CD4-positive, alpha-beta T cell treated with Interleukin-15 for 4 hours (primary cell): Measurements from ENCODE around the gene HEXIM2.
"Not testable (repeated sequence)": the region's sequence is repeated elsewhere in the genome, so short reads cannot be mapped to it uniquely, and the experiment has no call there.

Source experiments
- DNase-seq: peaks from one replicate; pipeline ENCODE4 v3.0.0-alpha.2; 2020; ENCODE audit warnings: low spot score

The HEXIM2 gene

GRCh38 chr17:45170280-45170930 is 8.7 kb downstream of the HEXIM2 start:
- DNase-seq, result no peak

DNA sequence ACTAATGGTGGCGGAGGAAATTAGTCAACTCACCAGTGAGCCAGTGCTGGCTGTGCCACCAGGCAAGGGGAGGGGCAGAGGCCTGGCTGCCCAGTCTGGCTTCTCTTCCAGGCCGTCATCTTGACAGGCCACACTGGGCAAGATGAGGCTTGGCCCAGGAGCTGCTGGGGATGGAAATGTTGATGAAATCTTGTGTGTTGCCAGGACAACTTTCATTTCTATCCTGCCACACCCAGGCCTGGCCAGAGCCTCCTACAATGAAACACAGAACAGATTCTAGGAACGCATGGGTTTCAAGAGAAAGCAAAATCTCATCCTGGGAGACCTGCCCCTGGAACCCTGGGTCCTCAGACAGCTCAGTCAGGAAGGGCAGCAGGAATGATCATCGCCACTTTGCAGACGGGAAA is 9.3 kb downstream of the HEXIM2 start:
- no peak for DNase-seq

DNA sequence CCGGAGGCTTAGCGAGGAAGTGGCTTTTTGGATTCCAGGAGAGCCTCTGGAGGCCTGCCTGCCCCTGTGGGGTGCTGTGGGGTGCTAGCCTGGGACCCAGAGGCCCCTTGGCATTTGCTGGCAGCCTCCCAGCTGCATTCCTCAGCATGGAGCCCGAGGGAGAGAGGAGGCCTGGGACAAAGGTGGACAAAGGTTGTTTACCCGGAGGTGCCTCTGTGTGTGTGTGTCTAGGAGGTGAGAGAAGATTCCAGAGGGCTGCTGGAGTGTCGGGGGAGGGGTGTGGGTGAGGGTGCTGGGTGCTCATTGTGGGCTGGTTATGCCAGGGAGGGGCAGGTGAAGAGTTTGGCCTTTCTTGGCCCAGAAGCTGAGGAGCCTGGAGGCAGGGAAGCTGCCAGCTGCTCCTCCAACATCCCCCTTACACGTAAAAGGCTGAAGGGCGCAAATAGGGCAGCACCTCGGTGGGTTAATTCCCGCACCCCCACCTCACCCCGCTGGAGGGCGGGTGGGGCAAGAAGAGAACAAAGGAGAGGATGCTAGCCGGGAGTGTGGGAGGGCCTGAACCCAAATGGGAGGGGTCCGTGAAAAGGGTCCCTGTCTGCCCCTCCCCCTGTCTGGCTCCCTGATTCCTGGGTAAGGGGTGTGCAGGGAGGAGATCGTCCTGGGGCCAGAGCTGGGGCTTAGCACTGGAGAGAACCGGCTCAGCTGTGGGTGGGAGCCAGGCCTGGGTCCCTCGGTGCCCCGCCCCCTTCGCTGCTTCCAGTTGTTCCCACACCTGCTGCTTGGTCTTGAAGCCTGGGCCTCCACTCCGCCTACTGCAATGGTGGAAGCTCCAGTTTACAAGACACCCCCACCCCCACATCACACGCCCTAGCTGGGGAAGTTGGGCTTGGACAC is 9.9 kb downstream of the HEXIM2 start:
- DNase-seq, result no peak

DNA sequence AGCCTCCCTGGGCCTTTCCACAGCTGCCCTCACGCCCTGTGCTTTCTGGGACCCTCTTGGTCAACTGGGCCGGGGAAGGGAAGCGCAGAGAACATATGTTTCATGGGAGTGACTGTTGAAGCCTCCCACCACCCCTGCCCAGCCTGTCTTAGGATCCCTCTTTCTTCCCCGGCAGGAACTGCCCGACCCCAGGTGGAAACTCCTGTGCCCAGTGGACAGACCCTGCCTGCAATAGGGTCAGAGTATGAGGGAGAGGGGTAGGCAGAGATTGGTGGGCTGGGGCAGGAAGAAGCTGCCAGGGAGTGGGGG is 10.5 kb downstream of the HEXIM2 start:
- DNase-seq, result no peak

DNA sequence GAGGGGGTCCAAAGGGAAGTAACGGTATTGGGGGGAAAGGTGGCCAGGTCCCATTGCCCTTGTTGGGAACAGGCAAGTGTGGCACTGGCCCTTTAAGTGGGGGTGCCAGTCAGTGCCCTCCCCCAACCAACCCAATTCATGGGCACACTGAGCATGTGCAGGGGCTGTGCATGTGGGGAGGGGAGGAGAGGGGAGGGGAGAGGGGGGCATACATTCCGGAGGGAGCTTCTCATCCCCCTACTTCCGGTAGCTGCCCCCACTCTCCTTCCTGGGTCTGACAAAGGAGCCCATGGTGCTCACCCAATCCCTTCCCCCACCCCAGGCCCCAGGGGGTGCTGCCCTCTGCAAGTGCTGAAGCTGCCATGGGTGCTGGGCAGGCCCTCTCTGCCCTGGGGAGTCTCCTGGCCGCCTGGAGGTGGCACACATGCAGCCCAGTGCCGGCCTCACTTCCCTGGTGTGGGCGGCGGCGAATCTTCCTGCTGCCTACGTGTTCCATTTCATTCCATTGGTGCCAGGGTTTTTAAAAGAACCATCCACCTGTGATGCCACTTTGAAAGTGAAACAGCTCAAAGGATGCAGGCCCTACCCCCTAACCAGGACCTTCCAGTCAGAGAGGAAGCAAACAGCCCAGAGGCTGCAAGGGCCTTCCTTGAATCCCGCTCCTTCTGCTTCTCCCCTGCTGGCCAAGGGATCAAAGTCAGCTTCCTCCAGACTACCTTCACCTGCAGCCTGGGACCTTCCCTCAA is 11.0 kb downstream of the HEXIM2 start:
- peak; percentile 51 for DNase-seq

GRCh38 chr17:45175759-45176115 is 14.1 kb downstream of the HEXIM2 start:
- no peak for DNase-seq

- DNase-seq, result no peak
These were observed 15.9 kb downstream of the HEXIM2 start for GRCh38 chr17:45177563-45177962.

DNA sequence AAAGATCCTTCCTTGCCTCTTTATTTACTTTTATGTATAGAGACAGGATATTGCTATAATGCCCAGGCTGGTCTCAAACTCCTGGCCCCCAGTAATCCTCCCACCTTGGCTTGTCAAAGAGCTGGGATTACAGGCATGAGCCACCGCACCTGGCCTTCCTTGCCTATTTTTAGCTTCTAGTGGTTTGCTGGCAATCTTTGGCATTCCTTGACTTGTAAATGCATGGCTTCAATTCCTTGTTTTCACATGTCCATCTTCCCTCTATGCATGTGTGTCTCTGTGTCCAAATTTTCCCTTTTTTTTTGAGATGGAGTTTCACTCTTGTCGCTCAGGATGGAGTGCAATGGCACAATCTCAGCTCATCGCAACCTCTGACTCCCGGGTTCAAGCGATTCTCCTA is 22.5 kb downstream of the HEXIM2 start:
- DNase-seq, result no peak

DNA sequence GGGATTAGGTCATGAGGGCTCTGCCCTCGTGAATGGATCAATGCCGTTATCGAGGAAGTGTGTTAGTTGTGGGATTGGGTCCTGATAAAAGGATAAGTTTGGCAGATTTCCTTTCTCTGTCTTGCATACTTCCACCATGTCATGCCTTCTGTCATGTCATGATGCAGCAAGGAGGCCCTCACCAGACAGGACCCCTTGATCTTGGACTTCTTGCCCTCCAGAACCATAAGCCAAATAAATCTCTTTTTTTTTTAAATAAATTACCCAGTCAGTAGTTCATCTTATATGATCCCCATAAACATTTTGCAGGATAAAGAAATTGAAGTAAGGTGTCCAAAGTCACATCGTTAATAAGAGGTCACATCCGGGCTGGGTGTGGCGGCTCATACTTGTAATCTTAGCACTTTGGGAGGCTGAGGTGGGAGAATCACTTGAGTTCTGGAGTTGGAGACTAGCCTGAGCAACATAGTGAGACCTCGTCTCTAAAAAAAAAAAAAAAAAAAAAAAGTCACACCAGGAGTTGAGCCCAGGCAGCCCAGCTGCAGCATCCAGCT is 25.2 kb downstream of the HEXIM2 start:
- DNase-seq, result no peak

GRCh38 chr17:45189009-45189408 is 27.3 kb downstream of the HEXIM2 start:
- no peak for DNase-seq

DNA sequence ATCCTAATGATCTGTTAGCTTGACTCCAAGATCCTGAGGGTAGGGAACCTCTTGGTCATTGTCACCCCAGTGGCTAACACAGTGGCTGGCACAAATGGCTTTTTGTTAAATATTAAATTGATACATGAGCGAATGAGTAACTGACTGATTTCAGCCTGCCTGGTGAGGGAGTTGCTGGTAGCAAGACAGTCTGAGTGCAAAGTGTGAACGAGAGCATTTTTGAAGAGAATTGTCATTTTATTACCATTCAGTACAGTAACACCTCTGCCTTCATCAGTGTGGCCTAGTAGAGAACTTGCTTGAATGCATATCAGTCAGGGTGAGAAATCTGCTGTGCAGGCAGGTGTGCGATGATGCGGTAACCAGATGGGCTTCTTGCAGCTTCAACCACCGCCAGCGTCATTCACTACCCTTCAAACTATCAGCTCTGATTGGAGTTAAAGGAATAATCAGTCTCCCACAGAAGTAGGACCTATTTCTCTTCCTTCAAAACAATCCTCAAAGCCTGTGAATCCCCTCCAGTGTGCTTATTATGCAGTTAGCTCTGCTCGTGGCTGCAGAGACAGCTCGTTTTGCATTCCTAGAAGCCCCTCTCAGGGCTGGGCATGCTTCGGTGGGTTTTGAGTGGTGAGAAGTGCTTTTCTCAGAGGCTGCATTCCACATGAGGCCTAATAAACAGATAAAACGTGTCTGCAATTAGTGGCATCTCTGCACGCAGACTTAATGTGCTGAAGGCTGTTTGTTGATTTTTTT is 29.0 kb downstream of the HEXIM2 start:
- no peak for DNase-seq

- DNase-seq, result no peak
These were observed 33.7 kb downstream of the HEXIM2 start for GRCh38 chr17:45195424-45195823.

GRCh38 chr17:45197108-45197507 is 35.4 kb downstream of the HEXIM2 start:
- no peak for DNase-seq

DNA sequence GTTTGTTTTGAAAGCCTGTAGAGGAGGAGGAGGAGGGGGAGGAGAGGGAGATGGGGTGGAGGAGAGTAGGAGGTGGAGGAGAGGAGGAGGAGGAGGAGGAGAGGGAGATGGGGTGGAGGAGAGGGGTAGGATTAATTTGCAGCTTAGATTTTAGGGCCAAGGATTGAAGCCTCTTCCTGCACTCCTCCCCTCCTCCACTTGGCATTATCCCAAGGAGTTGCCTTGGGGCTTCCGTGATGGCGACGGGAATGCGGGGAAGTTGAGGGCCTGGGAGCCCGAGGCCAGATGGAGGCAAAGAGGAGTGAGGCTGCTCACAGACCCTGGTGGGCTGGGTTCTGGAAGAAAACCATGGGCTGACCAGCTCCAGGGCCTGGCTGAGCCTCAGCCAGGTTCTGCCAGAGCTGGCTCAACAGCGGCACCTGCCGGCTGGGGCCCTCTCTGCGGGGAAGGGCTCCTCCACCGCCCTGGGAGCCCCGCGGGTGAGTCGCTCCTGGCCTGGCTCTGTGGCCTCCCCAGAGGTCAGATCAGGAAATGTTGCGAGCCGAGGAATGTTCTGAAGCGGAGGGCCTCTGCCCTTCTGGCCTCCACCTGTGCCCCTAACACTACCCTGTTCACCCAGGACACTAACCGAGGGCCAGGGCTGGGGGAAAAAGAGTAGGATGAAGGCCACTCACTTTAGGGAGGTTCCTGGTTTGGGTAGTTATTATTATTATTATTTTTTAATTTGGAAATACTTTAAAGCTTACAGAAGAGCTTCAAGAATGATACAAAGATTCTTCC is 36.1 kb downstream of the HEXIM2 start:
- DNase-seq, result peak; percentile 86

- DNase-seq, result no peak
These were observed 39.0 kb downstream of the HEXIM2 start for GRCh38 chr17:45200701-45201100.

GRCh38 chr17:45201457-45201856 is 39.8 kb downstream of the HEXIM2 start:
- no peak for DNase-seq

DNA sequence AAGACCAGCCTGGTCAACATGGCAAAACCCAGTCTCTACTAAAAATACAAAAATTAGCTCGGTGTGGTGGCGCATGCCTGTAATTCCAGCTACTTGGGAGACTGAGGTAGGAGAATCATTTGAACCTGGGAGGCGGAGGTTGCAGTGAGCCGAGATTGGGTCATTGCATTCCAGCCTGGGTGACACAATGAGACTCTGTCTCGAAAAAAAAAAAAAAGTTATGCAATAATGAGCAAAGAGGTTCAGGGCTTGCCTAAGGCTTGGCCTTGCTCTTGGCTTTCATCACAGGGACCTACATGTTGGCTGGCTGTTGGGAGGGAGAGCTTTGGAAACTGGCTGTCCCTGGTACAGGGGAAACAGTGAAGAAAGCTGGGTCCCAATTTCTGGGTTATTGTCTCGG is 40.2 kb downstream of the HEXIM2 start:
- not testable (repeated sequence) for DNase-seq

DNA sequence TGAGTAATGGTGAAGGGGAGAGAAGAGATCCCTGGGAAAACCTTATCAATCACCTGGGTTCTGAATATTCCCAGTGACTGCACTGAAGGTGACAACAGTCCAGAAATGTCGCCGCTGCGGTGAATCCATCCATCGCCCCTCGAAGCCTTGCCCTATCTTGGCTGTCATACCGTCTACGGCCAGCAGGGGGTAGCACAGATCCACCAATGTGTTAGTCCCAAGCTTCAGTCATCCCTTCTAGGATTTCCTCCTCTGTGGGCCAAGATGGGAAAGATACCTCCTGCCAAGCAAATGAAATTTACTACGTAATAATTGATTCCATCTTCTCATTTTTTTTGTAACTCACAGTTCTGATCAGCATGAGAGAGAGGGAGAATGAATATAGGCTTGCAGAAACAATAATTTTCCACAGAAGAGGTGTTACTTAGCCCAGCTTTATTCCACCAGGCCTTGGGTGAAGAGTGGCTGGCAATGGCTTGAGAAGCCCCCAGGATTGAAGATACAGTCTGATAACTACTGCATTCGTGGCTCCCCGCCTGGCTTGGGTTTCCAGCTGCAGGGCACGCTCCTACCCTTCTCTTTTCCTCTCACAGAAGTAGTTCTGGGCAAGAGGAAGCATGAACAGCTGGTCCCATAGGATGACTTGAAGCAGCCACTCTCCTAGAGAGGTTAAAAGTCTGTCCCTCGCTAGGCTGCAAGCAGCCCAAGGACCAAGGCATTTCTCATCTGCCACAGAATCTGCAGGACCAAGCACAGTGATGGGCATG is 57.4 kb downstream of the HEXIM2 start:
- peak; percentile 87 for DNase-seq
